Measurements from ENCODE around the gene ATG101.
A peak's percentile ranks its signal among the peaks of the same experiment; 100 is the strongest.

Gene ATG101

DNA sequence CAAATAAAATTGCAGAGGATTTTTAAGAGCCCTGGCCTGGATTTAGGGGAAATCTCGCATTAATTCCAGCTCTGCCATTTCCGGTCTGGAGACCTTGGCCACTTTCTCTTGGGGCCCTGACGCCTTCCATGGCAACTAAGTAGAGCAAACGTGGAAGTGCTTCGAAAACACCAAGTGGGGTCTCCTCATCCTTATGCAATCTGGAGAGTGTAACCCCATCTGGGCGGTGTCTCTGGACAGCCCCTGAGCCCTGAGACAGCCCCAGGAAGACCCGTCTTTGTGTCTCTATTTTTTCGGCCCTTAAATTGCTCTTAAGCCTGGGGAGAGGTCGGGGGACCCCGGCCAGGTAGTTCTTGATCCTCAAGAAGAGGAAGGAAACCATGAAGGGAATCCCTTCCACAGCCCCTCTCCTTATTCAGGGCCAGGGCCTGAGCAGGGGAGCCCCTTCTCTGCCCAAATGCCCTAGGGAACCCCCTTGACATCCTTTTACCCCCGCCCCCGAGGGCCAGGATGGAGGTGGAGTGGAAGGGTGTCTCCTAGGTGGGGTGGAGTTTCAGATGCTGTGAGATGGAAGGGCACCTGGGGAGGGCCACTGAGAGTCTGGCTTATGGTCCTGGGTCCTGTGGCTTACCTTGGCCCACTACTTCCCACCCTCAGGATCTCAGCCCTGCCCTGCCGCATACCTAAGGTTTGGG is 36.2 kb upstream of the ATG101 start:
- no peak for TF ChIP-seq CTCF (IDR thresholded peaks at IDR 0.05; ENCODE audit: borderline replicate concordance, control extremely low read depth, extremely low read depth, insufficient read depth, missing control alignments)
- no peak for DNase-seq (ENCODE audit: low spot score)
- in situ Hi-C loops (cut with MboI; ENCODE audit: low sequenced_read_pairs, unreplicated experiment), result loop anchor here (5.0 kb wide), 1 partner anchor 84 kb away; no protein-coding TSS in a partner anchor

DNA sequence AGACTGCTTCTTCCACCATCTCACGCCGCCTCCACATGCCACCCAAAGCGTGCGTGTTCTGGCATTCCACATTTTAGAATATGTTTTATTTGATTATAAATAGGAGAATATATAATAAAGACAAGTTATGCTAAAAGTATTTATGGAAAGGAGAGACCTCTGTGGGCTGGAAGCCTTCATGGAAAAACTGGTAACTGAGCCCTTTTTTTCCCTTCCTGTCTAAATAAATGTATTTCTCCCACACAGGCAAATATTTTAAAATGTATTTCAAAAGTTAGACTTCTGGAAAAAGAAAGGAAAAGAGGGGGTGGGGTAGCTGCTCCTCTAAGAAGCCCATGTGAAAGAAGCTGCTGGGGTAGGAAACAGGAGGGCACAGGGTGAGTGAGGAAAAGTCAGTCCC is 34.6 kb upstream of the ATG101 start:
- DNase-seq (ENCODE audit: low spot score), result no peak
- no peak for TF ChIP-seq CTCF (IDR thresholded peaks at IDR 0.05; ENCODE audit: borderline replicate concordance, control extremely low read depth, extremely low read depth, insufficient read depth, missing control alignments)
- in situ Hi-C loops (cut with MboI; ENCODE audit: low sequenced_read_pairs, unreplicated experiment), result no loop called here

DNA sequence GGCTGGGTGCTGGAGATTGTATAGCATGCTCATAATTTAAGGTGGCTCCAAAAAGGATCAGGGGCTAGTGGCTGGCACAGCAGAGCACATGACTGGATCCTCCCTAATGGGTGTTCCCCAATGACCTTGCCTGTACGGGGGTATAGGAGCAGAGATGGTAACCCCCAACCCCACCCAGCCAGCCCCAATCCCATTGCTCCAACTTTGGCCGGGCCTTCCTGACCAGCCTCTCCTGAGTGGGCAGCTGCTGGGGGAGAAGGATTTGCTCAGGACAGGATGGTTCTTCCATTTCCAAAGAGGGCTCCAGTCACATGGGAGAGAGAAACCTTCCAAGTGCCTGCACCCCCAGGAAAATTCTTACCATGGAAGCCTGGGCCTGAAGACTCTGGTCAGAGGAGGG is 33.9 kb upstream of the ATG101 start:
- no peak for TF ChIP-seq CTCF (IDR thresholded peaks at IDR 0.05; ENCODE audit: borderline replicate concordance, control extremely low read depth, extremely low read depth, insufficient read depth, missing control alignments)
- in situ Hi-C loops (cut with MboI; ENCODE audit: low sequenced_read_pairs, unreplicated experiment), result no loop called here
- no peak for DNase-seq (ENCODE audit: low spot score)

GRCh38 chr12:52036587-52037171 is 33.1 kb upstream of the ATG101 start:
- DNase-seq (ENCODE audit: low spot score), result peak; percentile 86
- no peak for TF ChIP-seq CTCF (IDR thresholded peaks at IDR 0.05; ENCODE audit: borderline replicate concordance, control extremely low read depth, extremely low read depth, insufficient read depth, missing control alignments)
- in situ Hi-C loops (cut with MboI; ENCODE audit: low sequenced_read_pairs, unreplicated experiment), result no loop called here

DNA sequence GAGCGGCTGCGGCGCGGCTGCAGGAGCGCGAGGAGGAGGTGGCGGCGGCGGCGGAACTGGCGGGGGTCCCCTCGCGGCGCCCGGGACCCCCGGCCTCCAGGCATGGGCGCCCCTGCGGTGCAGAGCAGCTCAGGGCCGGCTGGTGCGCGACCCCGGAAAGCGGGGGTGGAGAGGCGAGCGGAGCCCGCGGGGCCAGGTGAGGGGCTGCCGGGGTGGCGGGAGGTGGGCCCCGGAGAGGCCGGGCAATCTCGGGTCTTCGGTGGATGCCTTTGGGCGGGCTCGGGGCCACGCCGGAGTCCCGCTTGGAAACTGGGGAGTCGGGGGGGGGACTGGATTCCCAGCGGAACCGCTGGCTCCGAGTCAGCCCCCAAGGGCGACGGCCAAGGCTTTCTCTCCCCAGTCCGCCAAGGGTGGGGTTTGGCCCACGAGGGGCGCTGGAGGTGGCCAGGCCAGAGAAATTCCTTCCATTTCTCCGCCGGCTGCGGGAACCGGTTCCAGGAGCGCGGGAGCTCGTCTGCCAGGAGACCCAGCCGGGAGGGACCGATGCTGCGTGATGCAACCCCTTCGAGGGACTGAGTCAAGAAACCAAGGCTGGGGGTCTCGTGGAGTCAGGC is 32.4 kb upstream of the ATG101 start:
- no peak for TF ChIP-seq CTCF (IDR thresholded peaks at IDR 0.05; ENCODE audit: borderline replicate concordance, control extremely low read depth, extremely low read depth, insufficient read depth, missing control alignments)
- DNase-seq (ENCODE audit: low spot score), result peak; percentile 58
- in situ Hi-C loops (cut with MboI; ENCODE audit: low sequenced_read_pairs, unreplicated experiment), result no loop called here

DNA sequence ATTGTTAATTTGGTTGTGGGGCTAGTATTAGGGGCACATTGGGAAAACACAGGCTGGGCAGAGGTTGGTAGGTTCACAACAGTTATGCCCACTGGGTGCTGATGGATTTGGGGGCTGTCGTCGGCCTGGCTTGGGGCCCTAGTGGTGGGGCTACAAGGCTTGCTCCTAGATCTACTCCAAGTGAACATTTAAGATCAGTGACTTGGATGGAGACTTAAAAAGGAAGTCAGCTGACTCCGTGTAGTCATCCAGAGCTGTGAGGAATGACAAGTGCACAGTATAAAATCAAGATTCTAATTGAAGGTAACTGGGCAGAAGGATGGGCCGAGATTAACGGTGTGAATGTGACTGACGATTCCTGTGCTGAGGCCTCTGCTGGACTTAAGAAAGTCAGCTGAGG is 31.3 kb upstream of the ATG101 start:
- in situ Hi-C loops (cut with MboI; ENCODE audit: low sequenced_read_pairs, unreplicated experiment), result no loop called here
- no peak for TF ChIP-seq CTCF (IDR thresholded peaks at IDR 0.05; ENCODE audit: borderline replicate concordance, control extremely low read depth, extremely low read depth, insufficient read depth, missing control alignments)
- DNase-seq (ENCODE audit: low spot score), result no peak
